Fibroblast of mammary gland (primary cell): ENCODE data around the gene ESAM.

Source experiments
- DNase-seq: peaks from one replicate; pipeline ENCODE4 v3.0.0-alpha.2; 2010; ENCODE audit warnings: low read depth
- H3K4me3 ChIP-seq: 2 replicates; pipeline ENCODE4 v1.5.1; 2011; ENCODE audit warnings: low read depth, mild to moderate bottlenecking, low read length, moderate library complexity; ENCODE audit not compliant: control insufficient read depth
- CTCF ChIP-seq: conservative IDR thresholded peaks from 2 replicates; pipeline ENCODE4 v1.5.1; 2011; ENCODE audit warnings: low read depth, low read length, inconsistent platforms; ENCODE audit not compliant: control insufficient read depth, insufficient read depth

The ESAM gene, protein sequence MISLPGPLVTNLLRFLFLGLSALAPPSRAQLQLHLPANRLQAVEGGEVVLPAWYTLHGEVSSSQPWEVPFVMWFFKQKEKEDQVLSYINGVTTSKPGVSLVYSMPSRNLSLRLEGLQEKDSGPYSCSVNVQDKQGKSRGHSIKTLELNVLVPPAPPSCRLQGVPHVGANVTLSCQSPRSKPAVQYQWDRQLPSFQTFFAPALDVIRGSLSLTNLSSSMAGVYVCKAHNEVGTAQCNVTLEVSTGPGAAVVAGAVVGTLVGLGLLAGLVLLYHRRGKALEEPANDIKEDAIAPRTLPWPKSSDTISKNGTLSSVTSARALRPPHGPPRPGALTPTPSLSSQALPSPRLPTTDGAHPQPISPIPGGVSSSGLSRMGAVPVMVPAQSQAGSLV

GRCh38 chr11:124762105-124762623 is at the start of gene ESAM:
ESAM (minus strand) TSS chr11:124762290; CDS start chr11:124762154, 136 bp downstream.
- peak within 1 kb of the TSS; percentile 32 for H3K4me3 ChIP-seq
- no peak for DNase-seq
- TF ChIP-seq CTCF, result no peak

DNA sequence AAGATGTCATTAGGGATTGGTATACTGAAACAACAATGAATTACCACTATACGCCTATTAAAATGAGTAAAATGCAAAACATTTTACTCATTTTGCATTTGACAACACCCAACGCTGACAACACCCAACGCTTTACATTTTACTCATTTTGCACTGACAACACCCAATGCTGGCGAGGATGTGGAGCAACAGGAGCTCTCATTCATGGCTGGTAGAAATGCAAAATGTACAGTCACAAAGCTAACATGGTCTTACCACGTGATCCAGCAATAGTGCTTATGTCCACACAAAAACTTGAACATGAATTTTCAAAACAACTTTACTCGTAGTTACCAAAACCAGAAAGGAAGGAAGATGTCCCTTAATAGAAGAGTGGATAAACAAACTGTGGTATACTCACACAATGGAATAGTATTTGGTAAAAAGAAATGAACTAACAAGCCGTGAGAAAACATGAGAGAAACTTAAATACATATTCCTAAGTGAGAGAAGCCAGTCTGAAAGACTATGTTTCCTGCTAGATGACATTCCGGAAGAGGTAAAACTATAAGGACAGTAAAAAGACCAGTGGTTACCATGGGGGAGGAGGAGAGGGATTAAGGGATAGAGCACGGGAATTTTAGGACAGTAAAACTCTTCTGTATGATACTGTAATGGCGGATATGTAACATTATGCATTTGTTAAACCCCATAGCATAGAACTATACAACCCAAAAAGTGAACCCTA is 49.5 kb upstream of the ESAM start:
- H3K4me3 ChIP-seq, result no peak overlapping the region
- DNase-seq, result no peak
- TF ChIP-seq CTCF, result no peak

GRCh38 chr11:124807660-124808270 is 45.7 kb upstream of the ESAM start:
- no peak for TF ChIP-seq CTCF
- DNase-seq, result no peak
- no peak overlapping the region for H3K4me3 ChIP-seq

GRCh38 chr11:124807201-124807600 is 45.1 kb upstream of the ESAM start:
- no peak for TF ChIP-seq CTCF
- no peak for DNase-seq
- no peak overlapping the region for H3K4me3 ChIP-seq

- no peak for DNase-seq
- no peak overlapping the region for H3K4me3 ChIP-seq
- no peak for TF ChIP-seq CTCF
Measured at GRCh38 chr11:124804884-124805283, 42.8 kb upstream of the ESAM start.

- H3K4me3 ChIP-seq, result peak overlapping the region; percentile 73
- TF ChIP-seq CTCF, result no peak
- peak; percentile 80 for DNase-seq
Measured at GRCh38 chr11:124801636-124802312, 39.7 kb upstream of the ESAM start.
